GM18507 (cell line): ENCODE results near the gene NINL.
"Not testable (repeated sequence)": the region's sequence is repeated elsewhere in the genome, so short reads cannot be mapped to it uniquely, and the experiment has no call there.

Experiments used
- DNase-seq: peaks from one replicate; pipeline ENCODE4 v3.0.0; 2011; ENCODE audit warnings: low read depth; ENCODE audit not compliant: insufficient read length; ENCODE audit errors: extremely low spot score
- FAIRE-seq: peaks from 2 replicates; lab custom pipeline; 2011; peaks lifted over from hg19 to GRCh38; lab: Jason Lieb, UNC

Gene NINL

GRCh38 chr20:25510202-25510601 lies 75.1 kb downstream of the NINL start:
- FAIRE-seq: peak; percentile 35
- no peak for DNase-seq

DNA sequence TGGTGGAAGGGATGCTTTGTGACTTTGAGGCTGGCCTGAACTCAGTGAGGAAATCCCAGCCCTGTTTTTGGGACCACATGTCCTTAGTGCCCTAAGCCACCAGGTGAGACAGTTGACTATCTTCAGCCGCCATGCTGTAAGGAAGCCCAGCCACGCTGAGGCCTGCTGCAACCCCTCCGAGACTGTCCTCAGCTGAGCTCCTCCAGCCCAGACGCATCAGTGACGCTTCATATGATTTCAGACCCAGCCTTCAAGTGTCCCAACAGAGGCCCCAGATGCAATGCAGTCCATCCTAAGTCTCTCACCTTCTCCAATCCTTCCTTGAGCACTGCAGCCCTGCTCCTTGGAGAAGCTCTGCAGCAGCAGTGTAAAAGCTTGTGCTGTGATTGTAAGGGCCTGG lies 76.2 kb downstream of the NINL start:
- FAIRE-seq: no peak

DNA sequence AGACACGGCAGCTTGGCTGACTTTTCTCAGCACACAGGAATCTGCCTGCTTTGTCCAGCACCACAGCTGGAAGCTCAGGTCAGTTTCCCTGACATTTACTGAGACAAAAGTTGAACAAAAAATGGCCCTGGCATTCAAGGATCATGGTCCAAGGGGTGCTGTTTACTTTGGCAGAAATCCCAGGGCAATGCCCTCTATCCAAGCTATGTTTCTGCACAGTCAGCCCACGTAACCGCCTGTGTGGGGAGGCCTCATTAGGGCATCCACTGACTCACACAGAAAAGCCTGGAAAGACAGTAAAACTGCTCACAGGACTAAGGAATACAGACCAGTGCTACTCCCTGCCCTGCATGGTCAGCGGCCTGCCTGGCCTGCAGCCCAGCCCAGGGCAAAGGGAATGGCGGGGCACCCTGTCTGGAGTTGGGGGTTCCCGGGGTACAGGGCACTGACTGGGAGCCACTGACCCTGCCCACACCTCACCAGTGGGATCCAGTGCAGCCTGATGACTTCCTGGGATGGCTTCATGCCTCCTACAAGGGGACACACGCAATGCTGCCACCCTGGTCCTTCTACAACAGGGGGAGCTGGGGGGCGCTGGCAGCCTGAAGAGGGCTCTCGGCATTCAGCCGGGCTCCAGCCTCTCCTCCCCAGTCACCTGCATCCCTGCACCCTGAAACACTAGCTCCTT lies 77.1 kb downstream of the NINL start:
- no peak for FAIRE-seq
- DNase-seq: no peak

More for the DNA sequence above, 76.2 kb downstream of the NINL start:
- no peak for DNase-seq

DNA sequence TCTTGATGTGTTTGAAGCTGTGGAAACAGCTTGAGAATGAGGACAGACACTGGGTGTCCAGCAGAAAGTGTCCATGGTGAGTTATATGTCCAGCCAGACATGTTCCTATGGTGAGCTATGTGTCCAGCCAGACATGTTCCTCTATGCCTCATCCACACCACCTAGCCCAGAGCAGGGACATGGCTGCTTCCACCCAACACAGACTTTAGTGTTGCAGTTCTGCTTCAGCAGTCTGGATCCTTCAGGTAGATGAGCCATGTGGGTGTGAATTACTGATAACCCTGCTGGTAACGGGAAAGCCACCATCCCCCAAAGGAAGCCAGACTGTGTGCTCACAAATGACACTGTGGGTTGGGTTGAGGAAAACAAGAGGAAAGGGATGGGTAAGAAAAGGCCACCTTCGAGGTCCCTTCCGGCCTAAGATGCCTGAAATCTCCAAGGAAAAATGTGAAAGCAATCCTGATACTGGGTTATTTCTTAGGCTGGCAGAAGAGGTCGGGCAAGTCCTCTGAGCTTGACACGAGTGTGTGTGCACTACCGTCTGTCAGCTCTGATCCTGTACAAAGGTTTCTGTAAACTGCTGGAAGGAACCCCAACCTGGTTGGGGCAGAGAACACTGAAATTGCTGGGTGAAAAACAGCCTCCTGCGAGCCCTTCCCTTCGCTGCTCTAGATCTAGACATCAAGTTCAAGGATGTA lies 77.8 kb downstream of the NINL start:
- FAIRE-seq: no peak
- DNase-seq: no peak

DNA sequence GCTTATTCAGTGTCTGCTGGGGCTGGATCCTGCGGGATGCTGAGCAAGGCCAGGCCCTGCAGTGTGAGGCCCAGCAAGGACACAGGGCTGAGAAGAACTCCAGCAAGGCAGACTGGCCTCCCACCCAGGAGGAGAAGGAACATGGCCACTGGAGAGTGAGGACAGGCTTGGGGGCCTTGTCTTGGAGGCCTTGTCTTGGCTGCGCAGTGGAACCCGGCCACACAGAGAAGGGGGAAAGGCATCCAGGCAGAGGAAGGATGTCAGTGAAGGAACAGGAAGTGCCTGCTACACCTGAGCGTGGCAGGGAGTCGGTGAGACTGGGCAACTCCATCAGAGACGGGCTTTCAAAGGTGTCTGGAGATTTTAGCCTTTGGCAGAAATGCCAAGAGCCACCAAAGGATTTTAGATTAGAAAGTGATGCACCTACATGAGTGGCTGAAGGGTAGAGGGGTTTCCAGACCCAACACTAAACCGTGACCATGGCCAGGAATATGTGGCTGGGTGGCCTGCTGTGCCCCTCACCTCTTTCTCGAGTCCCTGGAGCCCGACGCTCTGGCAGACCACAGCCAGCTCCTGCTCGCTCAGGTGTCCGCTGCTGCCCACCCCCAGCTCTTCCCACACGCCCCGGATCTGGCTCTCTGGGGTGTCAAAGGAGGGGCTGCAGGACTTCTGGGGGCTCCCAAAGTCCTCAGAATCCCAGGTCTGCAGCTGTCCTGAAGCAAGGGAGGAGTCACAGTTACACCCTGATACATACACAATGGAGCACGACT lies 80.8 kb downstream of the NINL start:
- no peak for FAIRE-seq
- DNase-seq: no peak

GRCh38 chr20:25503936-25504335 lies 81.4 kb downstream of the NINL start:
- FAIRE-seq (no peak), DNase-seq (no peak)

- not testable (repeated sequence) for DNase-seq
These were observed 82.2 kb downstream of the NINL start for GRCh38 chr20:25503051-25503639.

DNA sequence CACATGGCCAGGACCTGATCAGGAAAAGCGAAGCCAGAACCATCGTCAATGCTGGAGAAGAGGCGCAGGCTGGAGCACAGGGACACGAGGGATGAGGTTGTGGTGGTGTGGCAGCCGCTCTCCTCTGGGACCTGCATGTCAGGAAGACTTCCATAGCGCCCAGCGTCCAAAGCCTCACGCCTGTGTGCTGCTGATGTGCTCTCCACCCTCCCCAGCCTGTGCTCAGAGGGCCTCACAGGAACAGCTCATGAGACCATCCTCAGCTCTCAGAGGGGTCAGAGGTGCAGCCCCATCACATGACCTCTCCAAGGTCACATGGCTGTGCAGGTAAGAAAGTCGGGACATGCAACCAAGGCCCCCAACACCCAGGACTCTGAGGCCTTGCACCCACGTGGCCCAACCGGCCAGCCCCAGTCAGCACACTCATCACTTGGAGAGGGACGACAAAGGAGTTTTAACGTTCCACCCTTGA lies 84.4 kb downstream of the NINL start:
- DNase-seq: no peak
- FAIRE-seq: no peak

More at GRCh38 chr20:25503051-25503639, 82.2 kb downstream of the NINL start:
- FAIRE-seq: not testable (repeated sequence)

DNA sequence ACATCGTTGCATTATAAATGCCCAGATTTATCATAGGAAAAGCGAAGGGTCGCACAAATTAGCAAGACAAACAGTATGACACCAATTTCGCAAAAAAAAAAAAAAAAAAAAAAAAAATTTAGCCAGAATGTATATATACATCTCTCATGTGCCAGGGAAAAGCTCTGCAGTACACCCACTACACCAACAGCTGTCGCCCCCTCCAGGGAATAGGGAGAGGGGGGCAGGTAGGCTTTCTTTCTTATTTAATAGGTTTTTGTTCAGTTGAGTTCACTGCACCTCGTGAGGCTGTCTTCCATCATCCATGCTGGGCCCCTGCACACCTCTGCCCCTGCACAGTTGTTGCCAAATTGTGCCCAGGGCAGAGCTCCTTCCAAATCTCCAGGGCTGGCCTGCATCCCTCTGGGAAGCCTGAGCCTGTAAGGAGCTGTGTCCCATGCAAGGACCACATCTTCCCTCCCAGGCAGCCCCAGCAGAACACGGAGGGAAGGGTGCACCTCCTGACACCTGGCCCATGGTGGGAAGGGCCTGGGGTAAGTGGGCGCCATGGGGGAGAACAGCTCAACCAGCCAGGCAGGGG lies 85.4 kb downstream of the NINL start:
- FAIRE-seq (no peak), DNase-seq (no peak)

- FAIRE-seq (no peak), DNase-seq (no peak)
These were observed 86.3 kb downstream of the NINL start for GRCh38 chr20:25499031-25499430.

- FAIRE-seq (no peak), DNase-seq (no peak)
These were observed 87.1 kb downstream of the NINL start for GRCh38 chr20:25498280-25498606.

DNA sequence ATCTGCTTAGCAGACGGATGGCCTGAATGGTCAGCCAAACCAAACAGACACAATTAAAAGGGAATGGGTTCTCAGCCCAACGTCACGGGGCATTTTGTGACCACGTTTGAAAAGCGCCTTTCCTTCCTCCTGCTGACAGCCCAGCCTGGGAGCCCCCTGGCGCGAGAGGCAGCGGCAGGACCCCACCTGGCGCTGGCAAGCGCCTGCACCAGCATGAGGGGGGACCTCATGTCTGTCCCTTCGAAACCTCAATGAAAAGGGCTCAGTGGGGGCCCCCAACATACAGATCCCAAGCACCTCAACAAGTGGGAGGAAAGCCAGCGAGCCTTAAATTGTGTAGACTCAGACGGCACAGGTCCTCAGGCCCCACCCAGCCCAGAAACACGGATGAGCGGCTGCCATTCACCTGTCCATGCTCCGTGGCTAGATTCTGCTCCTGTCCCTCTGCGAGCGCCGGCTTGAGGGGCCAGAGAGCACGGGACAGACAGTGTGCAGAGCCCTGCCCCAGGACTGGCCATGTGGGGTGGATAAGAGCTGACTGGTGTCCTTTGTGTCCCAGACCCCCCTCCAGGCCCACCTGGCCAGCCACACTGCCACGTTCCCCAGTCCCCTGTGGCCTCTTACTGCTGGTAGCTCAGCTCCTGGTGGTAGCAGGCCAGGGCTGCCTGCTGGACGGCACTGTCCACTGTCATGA lies 87.6 kb downstream of the NINL start:
- FAIRE-seq: no peak
- DNase-seq: no peak

- no peak for FAIRE-seq
- DNase-seq: no peak
These were observed 88.3 kb downstream of the NINL start for GRCh38 chr20:25496968-25497401.

DNA sequence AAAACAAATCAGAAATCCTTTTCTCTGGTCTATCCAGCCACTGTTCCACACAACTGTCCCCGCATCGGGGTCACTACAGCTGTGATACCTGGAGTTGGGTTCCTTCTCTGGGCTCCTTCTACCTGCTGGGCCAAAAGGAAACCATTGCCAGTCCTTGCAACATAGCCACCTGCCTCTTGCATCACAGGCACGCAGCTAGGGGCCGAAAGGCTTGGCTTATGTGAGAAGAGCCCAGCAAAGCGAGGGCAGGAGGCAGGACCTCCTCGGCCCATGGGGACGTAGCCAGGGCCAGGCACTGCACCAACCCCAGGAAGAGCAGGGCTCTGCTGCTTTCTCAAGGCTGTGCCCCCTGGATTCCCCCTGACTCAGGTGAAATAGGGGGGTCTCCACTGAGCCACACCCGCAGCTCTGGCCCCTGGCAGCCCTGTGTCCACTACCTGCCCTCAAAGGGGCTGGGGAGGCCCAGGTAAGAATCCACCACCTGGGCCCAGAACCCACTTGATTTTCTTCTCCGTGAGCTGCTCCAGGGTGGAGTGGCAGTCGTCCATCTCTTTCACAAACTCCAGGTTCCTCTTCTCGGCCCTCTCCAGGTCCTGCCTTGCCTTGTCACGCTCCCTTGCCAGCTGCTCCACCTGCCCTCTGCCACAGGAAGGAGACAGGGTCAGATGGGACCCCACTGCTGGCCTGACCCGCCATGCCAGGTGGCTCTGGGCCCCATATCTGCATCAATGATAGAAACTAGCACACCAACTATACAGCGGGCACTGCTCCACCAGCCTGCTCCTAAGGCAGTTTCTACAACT lies 89.0 kb downstream of the NINL start:
- DNase-seq: no peak

DNA sequence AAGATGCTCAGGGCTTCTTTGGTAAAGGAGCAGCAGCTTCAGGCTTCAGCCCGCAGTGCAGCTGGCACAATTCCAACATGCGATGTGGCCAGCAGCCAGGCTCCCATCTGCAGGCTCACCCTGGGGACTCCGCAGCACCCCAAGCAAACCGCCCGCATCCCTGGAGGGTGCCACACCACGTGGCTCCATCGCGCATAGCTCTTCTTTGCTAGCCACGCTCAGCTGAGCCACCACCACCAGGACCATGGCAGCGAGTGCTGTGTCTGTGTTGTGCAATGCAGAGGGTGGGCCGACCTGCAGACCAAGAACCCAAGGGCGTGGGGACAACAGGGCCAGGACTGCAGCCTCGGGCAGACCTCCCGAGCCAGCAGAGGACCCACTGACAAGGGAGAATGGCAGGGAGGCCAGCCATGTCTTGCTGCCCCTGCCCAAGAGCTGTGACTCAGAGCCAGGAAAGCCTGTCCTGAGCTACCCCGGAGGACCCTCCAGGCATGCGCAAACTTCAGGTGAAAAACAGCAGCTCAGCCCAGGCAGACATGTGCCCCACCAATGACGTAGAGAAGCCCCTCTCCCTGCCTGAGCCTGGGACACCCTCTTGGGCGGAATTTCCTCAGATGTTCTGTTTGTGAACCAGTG lies 90.0 kb downstream of the NINL start:
- FAIRE-seq: no peak
- no peak for DNase-seq

More for the DNA sequence above, 89.0 kb downstream of the NINL start:
- FAIRE-seq: no peak

DNA sequence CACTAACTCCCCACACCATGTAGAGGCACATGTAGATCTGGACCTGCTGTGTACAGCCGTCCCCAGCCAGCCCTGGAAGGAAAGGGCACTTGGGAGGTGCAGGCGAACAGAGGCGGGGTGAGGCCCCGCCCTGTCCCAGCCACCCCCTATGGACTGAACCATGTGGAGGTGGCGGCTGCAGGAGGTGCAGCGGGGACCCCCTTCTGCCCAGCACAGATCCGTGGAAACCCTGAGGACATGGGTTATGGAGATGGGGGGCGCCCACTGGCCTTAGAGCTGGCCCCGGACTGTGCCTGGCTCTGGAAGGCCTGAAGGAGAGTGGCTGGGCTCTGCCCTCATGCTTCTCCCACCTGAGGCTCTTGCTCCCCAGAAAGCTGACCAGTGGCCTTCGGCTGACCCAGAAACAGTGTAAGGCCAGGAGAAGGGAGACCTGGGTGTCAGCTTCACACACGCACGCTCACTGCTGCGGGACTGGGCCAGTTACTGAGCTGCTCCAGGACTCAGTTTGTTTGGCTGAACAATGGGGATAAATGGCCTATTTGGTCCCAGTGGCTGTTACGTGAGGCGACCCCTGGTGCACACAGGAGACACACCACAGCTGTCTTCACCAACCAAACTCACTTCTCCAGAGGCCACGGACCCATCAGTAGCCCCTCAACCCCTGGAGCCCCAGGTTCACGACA lies 90.7 kb downstream of the NINL start:
- FAIRE-seq (no peak), DNase-seq (no peak)

DNA sequence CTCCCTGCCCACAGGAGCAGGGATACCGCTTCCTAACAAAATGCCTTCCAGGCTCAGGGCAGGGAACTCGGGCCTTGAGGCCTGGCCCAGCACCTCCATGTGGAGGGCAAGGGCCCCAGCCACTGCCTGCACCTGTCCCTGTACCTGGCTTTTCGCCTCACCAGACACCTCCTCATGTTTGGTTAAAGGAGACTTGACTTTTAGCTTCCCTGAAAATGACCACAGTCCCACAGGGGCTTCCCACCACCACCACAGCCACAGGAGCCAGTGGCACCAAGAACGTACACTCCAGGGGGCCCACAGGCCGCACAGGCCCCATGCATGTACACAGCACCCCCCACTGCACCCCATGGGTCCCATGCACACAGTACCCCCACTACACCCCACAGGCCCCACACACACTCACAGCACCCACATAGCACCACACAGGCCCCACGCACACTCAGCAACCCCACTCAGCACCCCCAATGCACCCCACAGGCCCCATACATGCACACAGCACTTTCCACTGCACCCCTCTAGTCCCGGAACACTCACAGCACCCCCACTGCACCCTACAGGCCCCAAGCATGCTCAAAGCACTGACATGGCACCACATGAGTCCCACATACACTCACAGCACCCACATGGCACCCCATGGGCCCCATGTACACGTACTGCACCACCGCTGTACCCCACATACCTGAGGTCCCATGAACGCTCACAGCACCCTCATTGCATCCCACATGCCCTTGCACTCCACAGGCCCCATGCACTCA lies 91.4 kb downstream of the NINL start:
- FAIRE-seq: no peak
- no peak for DNase-seq
